Naive thymus-derived CD4-positive, alpha-beta T cell (primary cell): ENCODE data around the gene LIPG. TPM values are rescaled to one million over a fixed set of nuclear protein-coding genes. Genes with fewer than 3 reads are reported as not detected.

Experiments
- ATAC-seq: fragments of 150-1000 bp; cut with Tn5 transposase; 2 replicates; pipeline ENCODE4 v1.10.0; 2021; ENCODE audit warnings: mild to moderate bottlenecking, moderate library complexity
- CTCF ChIA-PET: fragments of 350-600 bp; sonication (Branson Sonifier 250); formaldehyde crosslinking; loops from one replicate; lab custom pipeline; 2021; ENCODE audit warnings: antibody characterized with exemption; lab: Charles Lee
- POLR2A ChIA-PET: fragments of 350-600 bp; sonication (Branson Sonifier 250); formaldehyde crosslinking; loops from one replicate; lab custom pipeline; 2021; ENCODE audit warnings: antibody characterized with exemption, inconsistent platforms; lab: Charles Lee
- DNase-seq, 9 donors: peaks; one replicate each; pipeline versions ENCODE4 v3.0.0 to v3.0.0-alpha.2; 2020 to 2022; ENCODE audit warnings: mixed read lengths in 1 of 9
- H3K27ac ChIP-seq: one replicate; pipeline ENCODE4 v1.7.0; 2013; ENCODE audit warnings: mild to moderate bottlenecking, low read depth, low read length, moderate library complexity
- H3K27me3 ChIP-seq, 2 donors: one replicate each; pipeline ENCODE4 v1.7.0; 2013; ENCODE audit warnings: low read length in 2 of 2, mild to moderate bottlenecking in 2 of 2, moderate library complexity in 2 of 2; ENCODE audit not compliant: control insufficient read depth in 2 of 2, insufficient read depth in 2 of 2
- H3K36me3 ChIP-seq, 3 experiments: 1 replicate in 2 of 3; 2 replicates in 1 of 3; pipeline ENCODE4 v1.7.0; 2013; ENCODE audit warnings: low read length in 3 of 3, mild to moderate bottlenecking in 3 of 3, moderate library complexity in 1 of 3; ENCODE audit not compliant: insufficient read depth in 3 of 3, control insufficient read depth in 2 of 3
- H3K4me1 ChIP-seq, 2 donors: one replicate each; pipeline ENCODE4 v1.7.0; 2013; ENCODE audit warnings: low read length in 2 of 2, mild to moderate bottlenecking in 2 of 2, moderate library complexity in 1 of 2; ENCODE audit not compliant: control insufficient read depth in 2 of 2, insufficient read depth in 2 of 2
- H3K4me3 ChIP-seq: 2 replicates; pipeline ENCODE4 v1.7.0; 2013; ENCODE audit warnings: mild to moderate bottlenecking, low read length
- H3K9me3 ChIP-seq, 3 experiments: 1 replicate in 2 of 3; 2 replicates in 1 of 3; pipeline ENCODE4 v1.7.0; 2013; ENCODE audit warnings: low read length in 3 of 3; ENCODE audit not compliant: control insufficient read depth in 2 of 3
- H3K27ac Mint-ChIP-seq, 9 donors: one replicate each; pipeline ENCODE4 v1.8.0; 2020 to 2022; ENCODE audit warnings: mixed read lengths in 9 of 9, mild to moderate bottlenecking in 8 of 9, moderate library complexity in 5 of 9, inconsistent platforms in 2 of 9
- H3K27me3 Mint-ChIP-seq, 5 donors: one replicate each; pipeline ENCODE4 v1.8.0; 2021 to 2022; ENCODE audit warnings: mixed read lengths in 5 of 5, mild to moderate bottlenecking in 1 of 5
- H3K36me3 Mint-ChIP-seq, 5 donors: one replicate each; pipeline ENCODE4 v1.8.0; 2020 to 2022; ENCODE audit warnings: mixed read lengths in 5 of 5, mild to moderate bottlenecking in 3 of 5, inconsistent platforms in 1 of 5
- H3K4me1 Mint-ChIP-seq, 7 donors: one replicate each; pipeline ENCODE4 v1.8.0; 2020 to 2022; ENCODE audit warnings: mixed read lengths in 7 of 7, mild to moderate bottlenecking in 3 of 7, inconsistent platforms in 1 of 7
- H3K4me3 Mint-ChIP-seq, 10 donors: one replicate each; pipeline ENCODE4 v1.8.0; 2020 to 2022; ENCODE audit warnings: mild to moderate bottlenecking in 10 of 10, mixed read lengths in 10 of 10, moderate library complexity in 6 of 10, inconsistent platforms in 2 of 10
- H3K9me3 Mint-ChIP-seq, 11 donors: one replicate each; pipeline ENCODE4 v1.8.0; 2020 to 2022; ENCODE audit warnings: mixed read lengths in 11 of 11, mild to moderate bottlenecking in 4 of 11, inconsistent platforms in 1 of 11, moderate library complexity in 1 of 11
- intact Hi-C, 2 donors: fragments of 100-400 bp; cut with micrococcal nuclease; formaldehyde crosslinking; loops; one replicate each; pipeline ENCODE4 v1.15.1; 2023
- polyA plus RNA-seq, 2 donors: library from polyadenylated mRNA; unstranded; fragments of 300-500 nt; fragmentation: Illumina TruSeq; gene quantifications; one replicate each; pipeline ENCODE4 v1.2.3, GENCODE V29; 2021
- total RNA-seq, 6 experiments: library from RNA in 5 of 6; stranded (reverse) in 5 of 6; gene quantifications; 1 replicate in 5 of 6; 2 replicates in 1 of 6; pipeline ENCODE4 v1.2.3 and lab custom pipeline; 2021 to 2026

LIPG gene
- total and polyA plus RNA-seq, 7 experiments from 2014 or later, result not detected

- no peaks in the 10 kb centered on the region for H3K4me1 ChIP-seq
- H3K4me1 Mint-ChIP-seq, result peaks cover 0 to 13% (median 0%) of the 10 kb centered on the region in 7 donors
- H3K9me3 ChIP-seq, result no peaks in the 10 kb centered on the region
- H3K27ac Mint-ChIP-seq, result no peak overlapping the region
- peaks cover 0 to 1% (median 0%) of the 10 kb centered on the region in 11 donors for H3K9me3 Mint-ChIP-seq
- no peak overlapping the region for H3K27ac ChIP-seq
- H3K27me3 ChIP-seq, result no peaks in the 10 kb centered on the region
- H3K4me3 ChIP-seq, result no peak overlapping the region
- ATAC-seq (no peak), DNase-seq (no peak)
- intact Hi-C loops, result no loop called here
- POLR2A ChIA-PET, result no interaction called here
- peaks cover 19 to 24% (median 23%) of the 10 kb centered on the region in 5 donors for H3K27me3 Mint-ChIP-seq
- H3K36me3 ChIP-seq, result no peaks in the 10 kb centered on the region
- H3K4me3 Mint-ChIP-seq, result no peak overlapping the region
- H3K36me3 Mint-ChIP-seq, result no peaks in the 10 kb centered on the region
- CTCF ChIA-PET, result interaction anchor here (0.7 kb wide), 1 partner anchor 1212 kb away, joined by 5 read pairs; no protein-coding TSS in a partner anchor
Observed at GRCh38 chr18:49618742-49619681, 57.2 kb downstream of the LIPG start.

- Histone ChIP-seq H3K4me1 (no peaks in the 10 kb centered on the region), H3K27me3 (no peaks in the 10 kb centered on the region), H3K4me3 (no peak overlapping the region), H3K36me3 (no peaks in the 10 kb centered on the region), H3K27ac (no peak overlapping the region), H3K9me3 (no peaks in the 10 kb centered on the region)
- Mint-ChIP-seq H3K4me1 (peaks cover 0 to 13% (median 0%) of the 10 kb centered on the region in 7 donors), H3K9me3 (peaks cover 0 to 2% (median 0%) of the 10 kb centered on the region in 11 donors), H3K27me3 (peaks cover 19 to 26% (median 23%) of the 10 kb centered on the region in 5 donors), H3K36me3 (no peaks in the 10 kb centered on the region), H3K4me3 (no peak overlapping the region), H3K27ac (no peak overlapping the region)
- ChIA-PET CTCF (no interaction called here), POLR2A (no interaction called here)
- no peak for ATAC-seq
- intact Hi-C loops, result no loop called here
- no peak for DNase-seq
Observed at GRCh38 chr18:49619801-49620200, 57.9 kb downstream of the LIPG start.

DNA sequence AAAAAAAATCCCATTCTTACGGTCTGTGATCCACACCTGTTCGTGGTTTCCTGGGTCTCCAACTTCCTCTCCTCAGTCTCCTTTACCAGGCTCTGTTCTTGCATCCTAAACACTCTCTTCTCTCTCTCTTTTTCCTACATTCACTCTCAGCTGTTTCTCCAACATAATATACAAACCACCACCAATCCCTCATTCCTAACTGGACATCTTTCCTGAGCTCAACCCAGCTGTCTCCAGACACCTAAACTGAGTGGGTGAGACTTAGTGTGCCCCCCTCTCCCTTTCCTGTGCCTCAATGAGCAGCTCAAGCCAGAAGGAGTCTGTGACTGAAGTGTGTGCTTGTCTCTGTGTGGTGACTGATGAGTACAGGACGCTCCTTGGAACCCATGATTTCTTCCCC lies 59.4 kb downstream of the LIPG start:
- no peaks in the 10 kb centered on the region for H3K36me3 ChIP-seq
- H3K9me3 ChIP-seq, result no peaks in the 10 kb centered on the region
- intact Hi-C loops, result no loop called here
- H3K4me3 ChIP-seq, result no peak overlapping the region
- ChIA-PET POLR2A (no interaction called here), CTCF (no interaction called here)
- no peaks in the 10 kb centered on the region for H3K4me1 ChIP-seq
- peaks cover 19 to 31% (median 28%) of the 10 kb centered on the region in 5 donors for H3K27me3 Mint-ChIP-seq
- H3K4me1 Mint-ChIP-seq, result peaks cover 0 to 13% (median 0%) of the 10 kb centered on the region in 7 donors
- H3K36me3 Mint-ChIP-seq, result no peaks in the 10 kb centered on the region
- H3K9me3 Mint-ChIP-seq, result peaks cover 0 to 2% (median 0%) of the 10 kb centered on the region in 11 donors
- no peak overlapping the region for H3K27ac ChIP-seq
- H3K4me3 Mint-ChIP-seq, result no peak overlapping the region
- no peak overlapping the region for H3K27ac Mint-ChIP-seq
- ATAC-seq (no peak), DNase-seq (no peak)
- no peaks in the 10 kb centered on the region for H3K27me3 ChIP-seq

- ATAC-seq, result no peak
- Mint-ChIP-seq H3K4me1 (peaks cover 0 to 13% (median 0%) of the 10 kb centered on the region in 7 donors), H3K4me3 (no peak overlapping the region), H3K27ac (no peak overlapping the region), H3K36me3 (no peaks in the 10 kb centered on the region), H3K9me3 (peaks cover 0 to 2% (median 0%) of the 10 kb centered on the region in 11 donors), H3K27me3 (peaks cover 19 to 31% (median 28%) of the 10 kb centered on the region in 5 donors)
- Histone ChIP-seq H3K27me3 (no peaks in the 10 kb centered on the region), H3K4me1 (no peaks in the 10 kb centered on the region), H3K36me3 (no peaks in the 10 kb centered on the region), H3K4me3 (no peak overlapping the region), H3K9me3 (no peaks in the 10 kb centered on the region), H3K27ac (no peak overlapping the region)
- CTCF ChIA-PET, result no interaction called here
- POLR2A ChIA-PET, result no interaction called here
- intact Hi-C loops, result no loop called here
- DNase-seq, result no peak
Observed at GRCh38 chr18:49621717-49622351, 60.0 kb downstream of the LIPG start.

DNA sequence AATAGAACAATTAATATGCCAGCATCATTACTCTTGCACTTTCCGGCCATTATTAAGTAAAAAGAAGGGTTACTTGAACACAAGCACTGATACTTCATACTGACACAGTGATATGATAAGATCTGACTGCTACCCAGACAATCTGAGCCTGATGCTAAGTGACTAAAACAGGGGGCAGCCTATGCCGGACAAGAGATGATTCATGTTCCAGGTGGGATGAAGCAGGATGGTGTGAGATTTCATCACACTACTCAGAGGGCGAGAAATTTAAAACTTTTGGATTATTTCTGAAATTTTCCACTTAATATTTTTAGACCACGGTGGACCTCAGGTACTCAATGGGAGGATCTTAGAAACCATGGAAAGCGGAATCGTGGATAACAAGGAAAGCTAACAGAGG lies 61.7 kb downstream of the LIPG start:
- no peak overlapping the region for H3K4me3 ChIP-seq

DNA sequence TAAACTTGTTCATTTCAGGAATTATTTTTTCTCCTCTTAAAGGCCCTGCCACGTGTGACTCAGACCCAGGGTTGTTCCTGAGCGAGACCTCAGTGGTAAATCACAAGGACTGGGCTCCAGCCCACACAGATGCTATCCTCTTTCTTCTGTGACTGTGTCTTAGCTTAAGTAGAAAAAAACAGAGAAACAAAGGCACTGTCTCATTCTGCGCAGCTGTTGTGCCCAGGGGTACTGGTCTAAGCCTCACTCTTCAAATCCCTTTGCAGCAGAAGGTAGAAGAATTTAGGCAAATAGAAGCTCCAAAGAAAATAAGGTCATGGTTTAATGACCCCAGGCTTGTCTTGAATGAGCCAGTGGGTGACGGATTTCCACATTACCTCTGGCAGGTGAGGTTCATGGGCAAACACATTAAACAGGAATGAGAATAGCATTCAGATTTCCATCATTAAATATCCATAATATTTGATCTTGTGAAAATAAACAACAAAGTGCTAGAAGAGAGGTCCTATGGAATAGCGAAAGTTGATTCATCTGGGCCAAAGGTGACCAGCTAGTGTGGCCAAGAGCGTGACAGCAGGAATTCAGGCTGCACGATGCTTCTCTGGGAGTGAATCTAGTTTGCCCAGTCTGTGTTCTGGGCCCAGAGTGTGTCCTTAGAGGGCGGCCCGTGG lies 63.3 kb downstream of the LIPG start:
- CTCF ChIA-PET, result no interaction called here
- intact Hi-C loops, result no loop called here
- ATAC-seq, result no peak
- Histone ChIP-seq H3K4me1 (no peaks in the 10 kb centered on the region), H3K36me3 (no peaks in the 10 kb centered on the region), H3K27ac (no peak overlapping the region), H3K9me3 (no peaks in the 10 kb centered on the region), H3K4me3 (no peak overlapping the region), H3K27me3 (no peaks in the 10 kb centered on the region)
- POLR2A ChIA-PET, result no interaction called here
- H3K27ac Mint-ChIP-seq, result no peak overlapping the region
- H3K4me1 Mint-ChIP-seq, result peaks cover 0 to 13% (median 0%) of the 10 kb centered on the region in 7 donors
- no peak for DNase-seq
- peaks cover 0 to 2% (median 0%) of the 10 kb centered on the region in 11 donors for H3K9me3 Mint-ChIP-seq
- H3K36me3 Mint-ChIP-seq, result no peaks in the 10 kb centered on the region
- H3K27me3 Mint-ChIP-seq, result peaks cover 22 to 41% (median 28%) of the 10 kb centered on the region in 5 donors
- H3K4me3 Mint-ChIP-seq, result no peak overlapping the region

More for the DNA sequence above, 61.7 kb downstream of the LIPG start:
- CTCF ChIA-PET, result no interaction called here
- H3K9me3 ChIP-seq, result no peaks in the 10 kb centered on the region
- H3K27me3 Mint-ChIP-seq, result peaks cover 22 to 41% (median 28%) of the 10 kb centered on the region in 5 donors
- intact Hi-C loops, result no loop called here
- no peak overlapping the region for H3K27ac ChIP-seq
- ATAC-seq (no peak), DNase-seq (no peak)
- H3K36me3 Mint-ChIP-seq, result no peaks in the 10 kb centered on the region
- no peak overlapping the region for H3K27ac Mint-ChIP-seq
- H3K4me3 Mint-ChIP-seq, result no peak overlapping the region
- H3K36me3 ChIP-seq, result no peaks in the 10 kb centered on the region
- POLR2A ChIA-PET, result no interaction called here
- no peaks in the 10 kb centered on the region for H3K27me3 ChIP-seq
- no peaks in the 10 kb centered on the region for H3K4me1 ChIP-seq
- H3K9me3 Mint-ChIP-seq, result peaks cover 0 to 2% (median 0%) of the 10 kb centered on the region in 11 donors
- H3K4me1 Mint-ChIP-seq, result peaks cover 0 to 13% (median 0%) of the 10 kb centered on the region in 7 donors
